ENCODE results near the gene HECTD4. TPM values are rescaled to one million over a fixed set of nuclear protein-coding genes. Genes with fewer than 3 reads are reported as not detected.

The HECTD4 gene
- total RNA-seq, 1 donor from 2014 or later = 47.9 TPM

GRCh38 chr12:112236786-112237185 lies 145.4 kb downstream of the HECTD4 start:
- H3K27ac Mint-ChIP-seq (ENCODE audit: unreplicated experiment) = no peak overlapping the region
- no peaks in the 10 kb centered on the region for H3K4me1 Mint-ChIP-seq (ENCODE audit: unreplicated experiment)
- DNase-seq (ENCODE audit: low spot score) = no peak
- peaks cover 30% of the 10 kb centered on the region for H3K36me3 Mint-ChIP-seq (ENCODE audit: low read depth, unreplicated experiment)
- TF ChIP-seq CTCF (IDR thresholded peaks at IDR 0.05; ENCODE audit: unreplicated experiment) = no peak
- H3K27me3 Mint-ChIP-seq (ENCODE audit: unreplicated experiment) = no peaks in the 10 kb centered on the region
- no peaks in the 10 kb centered on the region for H3K9me3 Mint-ChIP-seq (ENCODE audit: unreplicated experiment)
- H3K4me3 Mint-ChIP-seq (ENCODE audit: unreplicated experiment) = no peak overlapping the region

GRCh38 chr12:112236386-112236785 lies 145.8 kb downstream of the HECTD4 start:
- H3K36me3 Mint-ChIP-seq (ENCODE audit: low read depth, unreplicated experiment) = peaks cover 32% of the 10 kb centered on the region
- no peak overlapping the region for H3K4me3 Mint-ChIP-seq (ENCODE audit: unreplicated experiment)
- no peaks in the 10 kb centered on the region for H3K27me3 Mint-ChIP-seq (ENCODE audit: unreplicated experiment)
- H3K4me1 Mint-ChIP-seq (ENCODE audit: unreplicated experiment) = no peaks in the 10 kb centered on the region
- no peaks in the 10 kb centered on the region for H3K9me3 Mint-ChIP-seq (ENCODE audit: unreplicated experiment)
- DNase-seq (ENCODE audit: low spot score) = no peak
- no peak for TF ChIP-seq CTCF (IDR thresholded peaks at IDR 0.05; ENCODE audit: unreplicated experiment)
- H3K27ac Mint-ChIP-seq (ENCODE audit: unreplicated experiment) = no peak overlapping the region

GRCh38 chr12:112234303-112234702 lies 147.9 kb downstream of the HECTD4 start:
- Mint-ChIP-seq H3K36me3 (ENCODE audit: low read depth, unreplicated experiment) (peaks cover 41% of the 10 kb centered on the region), H3K4me3 (ENCODE audit: unreplicated experiment) (no peak overlapping the region), H3K4me1 (ENCODE audit: unreplicated experiment) (no peaks in the 10 kb centered on the region), H3K27ac (ENCODE audit: unreplicated experiment) (no peak overlapping the region), H3K27me3 (ENCODE audit: unreplicated experiment) (no peaks in the 10 kb centered on the region), H3K9me3 (ENCODE audit: unreplicated experiment) (no peaks in the 10 kb centered on the region)
- DNase-seq (ENCODE audit: low spot score) = no peak
- no peak for TF ChIP-seq CTCF (IDR thresholded peaks at IDR 0.05; ENCODE audit: unreplicated experiment)

DNA sequence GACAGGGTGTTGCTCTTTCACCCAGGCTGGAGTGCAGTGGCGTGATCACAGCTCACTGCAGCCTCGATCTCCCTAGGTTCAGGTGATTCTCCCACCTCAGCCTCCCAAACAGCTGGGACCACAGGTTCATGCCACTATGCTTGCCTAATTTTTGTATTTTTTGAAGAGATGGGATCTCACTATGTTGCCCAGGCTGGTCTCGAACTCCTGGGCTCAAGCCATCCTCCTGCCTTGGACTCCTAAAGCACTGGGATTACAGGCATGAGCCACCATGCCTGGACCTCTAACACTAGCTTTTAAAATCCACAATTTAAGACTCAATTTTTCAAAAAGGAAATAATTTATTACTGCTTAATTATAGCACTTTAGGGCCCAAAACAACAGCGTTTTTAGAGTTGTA lies 149.0 kb downstream of the HECTD4 start:
- Mint-ChIP-seq H3K27me3 (ENCODE audit: unreplicated experiment) (no peaks in the 10 kb centered on the region), H3K4me1 (ENCODE audit: unreplicated experiment) (no peaks in the 10 kb centered on the region), H3K4me3 (ENCODE audit: unreplicated experiment) (no peak overlapping the region), H3K9me3 (ENCODE audit: unreplicated experiment) (no peaks in the 10 kb centered on the region), H3K27ac (ENCODE audit: unreplicated experiment) (no peak overlapping the region), H3K36me3 (ENCODE audit: low read depth, unreplicated experiment) (peaks cover 41% of the 10 kb centered on the region)
- DNase-seq (ENCODE audit: low spot score) = no peak
- TF ChIP-seq CTCF (IDR thresholded peaks at IDR 0.05; ENCODE audit: unreplicated experiment) = no peak

GRCh38 chr12:112230136-112230535 lies 152.1 kb downstream of the HECTD4 start:
- no peaks in the 10 kb centered on the region for H3K27me3 Mint-ChIP-seq (ENCODE audit: unreplicated experiment)

More at GRCh38 chr12:112230136-112230535, 152.1 kb downstream of the HECTD4 start:
- Mint-ChIP-seq H3K36me3 (ENCODE audit: low read depth, unreplicated experiment) (peaks cover 31% of the 10 kb centered on the region), H3K27ac (ENCODE audit: unreplicated experiment) (no peak overlapping the region), H3K4me3 (ENCODE audit: unreplicated experiment) (no peak overlapping the region), H3K9me3 (ENCODE audit: unreplicated experiment) (no peaks in the 10 kb centered on the region), H3K4me1 (ENCODE audit: unreplicated experiment) (no peaks in the 10 kb centered on the region)
- TF ChIP-seq CTCF (IDR thresholded peaks at IDR 0.05; ENCODE audit: unreplicated experiment) = no peak
- DNase-seq (ENCODE audit: low spot score) = no peak
